K562 treated with DMSO at 1 percent for 12 hours (cell line): Measurements from ENCODE around the gene C4A. TPM values are rescaled to one million over a fixed set of nuclear protein-coding genes. Genes with fewer than 3 reads are reported as not detected.

ENCODE experiments used
- total RNA-seq: library from RNA; unstranded; fragments of 300-600 nt; gene quantifications from 2 replicates; pipeline ENCODE4 v1.2.3, GENCODE V29; 2022; ENCODE audit not compliant: insufficient read depth

The C4A gene
- total RNA-seq, result 1.9 and 6.4 TPM in 2 replicates

DNA sequence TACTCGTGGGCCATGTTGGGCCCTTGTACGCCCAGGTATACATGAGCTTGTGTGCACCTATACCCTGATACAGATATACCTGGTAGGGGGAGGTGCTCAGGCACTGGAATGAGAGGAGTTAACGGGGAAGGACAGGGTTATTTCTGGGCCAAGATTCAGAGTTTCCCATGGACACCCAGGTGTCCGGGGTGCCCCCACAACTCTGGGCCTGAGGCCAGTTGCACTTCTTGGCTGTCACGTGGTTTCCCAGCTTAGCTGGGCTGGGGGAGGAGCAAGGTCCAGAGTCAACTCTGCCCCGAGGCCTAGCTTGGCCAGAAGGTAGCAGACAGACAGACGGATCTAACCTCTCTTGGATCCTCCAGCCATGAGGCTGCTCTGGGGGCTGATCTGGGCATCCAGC, at the start of gene C4A:
C4A (plus strand) TSS at position 314 of the 400 bp plus-strand sequence; CDS start at position 365, 51 bp downstream.

DNA sequence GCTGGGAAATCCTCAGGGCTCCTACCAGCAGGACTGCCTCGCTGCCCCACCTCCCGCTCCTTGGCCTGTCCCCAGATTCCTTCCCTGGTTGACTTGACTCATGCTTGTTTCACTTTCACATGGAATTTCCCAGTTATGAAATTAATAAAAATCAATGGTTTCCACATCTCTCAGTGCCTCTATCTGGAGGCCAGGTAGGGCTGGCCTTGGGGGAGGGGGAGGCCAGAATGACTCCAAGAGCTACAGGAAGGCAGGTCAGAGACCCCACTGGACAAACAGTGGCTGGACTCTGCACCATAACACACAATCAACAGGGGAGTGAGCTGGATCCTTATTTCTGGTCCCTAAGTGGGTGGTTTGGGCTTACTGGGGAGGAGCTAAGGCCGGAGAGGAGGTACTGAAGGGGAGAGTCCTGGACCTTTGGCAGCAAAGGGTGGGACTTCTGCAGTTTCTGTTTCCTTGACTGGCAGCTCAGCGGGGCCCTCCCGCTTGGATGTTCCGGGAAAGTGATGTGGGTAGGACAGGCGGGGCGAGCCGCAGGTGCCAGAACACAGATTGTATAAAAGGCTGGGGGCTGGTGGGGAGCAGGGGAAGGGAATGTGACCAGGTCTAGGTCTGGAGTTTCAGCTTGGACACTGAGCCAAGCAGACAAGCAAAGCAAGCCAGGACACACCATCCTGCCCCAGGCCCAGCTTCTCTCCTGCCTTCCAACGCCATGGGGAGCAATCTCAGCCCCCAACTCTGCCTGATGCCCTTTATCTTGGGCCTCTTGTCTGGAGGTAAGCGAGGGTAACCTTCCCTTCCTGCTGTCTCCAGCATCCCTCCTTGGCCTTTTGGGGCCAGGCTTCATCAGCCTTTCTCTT, 36.1 kb upstream of the C4A start, which contains the start of gene CFB:
CFB (plus strand) TSS at position 589 of the 863 bp plus-strand sequence; CDS start at position 716, 127 bp downstream.

DNA sequence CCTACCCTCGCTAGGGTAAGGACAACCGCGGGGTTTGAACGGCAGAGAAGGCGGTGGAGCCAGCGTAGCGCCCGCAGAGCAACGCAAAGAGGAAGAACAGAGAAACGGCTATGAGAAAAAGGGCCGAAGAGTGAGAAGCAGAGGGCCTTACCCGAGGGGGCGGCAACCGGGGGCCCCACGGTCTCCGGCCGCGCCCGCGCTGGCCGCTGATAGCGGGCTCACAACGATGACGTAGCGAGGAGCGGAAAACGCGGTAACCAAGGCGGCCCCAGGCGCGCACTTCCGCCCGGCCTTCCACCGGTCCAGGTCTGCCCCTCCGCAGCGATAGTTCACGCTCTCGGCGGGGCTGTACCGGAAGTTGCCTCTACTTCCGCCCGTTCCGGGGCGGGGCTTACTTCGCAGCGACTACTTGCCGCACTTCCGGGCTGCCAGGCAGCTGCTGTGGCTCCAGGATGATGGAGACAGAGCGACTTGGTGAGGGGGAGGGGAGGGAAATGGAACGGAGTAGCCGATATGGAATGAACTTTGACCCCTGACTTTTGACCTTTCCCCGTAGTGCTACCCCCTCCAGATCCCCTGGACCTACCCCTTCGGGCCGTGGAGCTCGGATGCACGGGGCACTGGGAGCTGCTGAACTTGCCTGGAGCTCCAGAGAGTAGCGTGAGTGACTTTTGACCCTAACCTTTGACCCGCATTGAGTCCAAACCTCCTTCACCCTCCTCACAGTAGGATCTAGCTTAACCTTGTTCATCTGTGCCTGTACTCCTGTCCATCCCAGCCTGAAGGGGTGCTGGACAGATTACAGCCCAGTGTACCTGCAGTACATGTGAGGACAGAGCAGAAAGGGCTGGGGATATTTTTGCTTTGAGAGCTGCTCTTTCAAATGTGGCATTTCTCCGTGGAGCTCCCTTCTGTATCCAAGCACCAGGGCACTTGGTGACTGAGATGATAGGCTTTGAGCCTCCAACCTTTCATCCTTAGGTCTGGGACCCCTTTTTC, 22.8 kb upstream of the C4A start, which contains the start of the genes NELFE and SKIC2:
NELFE (minus strand) TSS at position 231 of the 999 bp plus-strand sequence. CDS start 525 bp downstream, outside the sequence.
SKIC2 (plus strand) TSS at position 435 of the 999 bp plus-strand sequence; CDS start at position 453, 18 bp downstream.

GRCh38 chr6:31971993-31972708, 9.7 kb upstream of the C4A start, which contains the start of gene DXO:
Gene DXO, minus strand, starts transcription at chr6:31972138. Its CDS starts 463 bp downstream, at chr6:31971675.

GRCh38 chr6:32014547-32014946, 32.7 kb downstream of the C4A start, which contains the start of gene C4B:
Gene C4B, plus strand, starts transcription at chr6:32014795. Its CDS starts 51 bp downstream, at chr6:32014846.

GRCh38 chr6:32037598-32038524, 56.0 kb downstream of the C4A start, which contains the start of gene CYP21A2:
Gene CYP21A2, plus strand, starts transcription at chr6:32038415. Its CDS starts 8 bp downstream, at chr6:32038423.

Other genes with a start within 250 kb of the C4A start
- gene CLIC1, start 245.5 kb upstream of the C4A start, total RNA-seq, result 1,195 and 1,297 TPM in 2 replicates
- 14.8 and 39.6 TPM in 2 replicates for gene MSH5, start 242.1 kb upstream of the C4A start, total RNA-seq
- gene SAPCD1, start 219.4 kb upstream of the C4A start, total RNA-seq, result 6.8 and 8.2 TPM in 2 replicates
- 1.5 and 6.2 TPM in 2 replicates for gene VWA7, start 204.7 kb upstream of the C4A start, total RNA-seq
- 86.3 and 98.8 TPM in 2 replicates for gene VARS1, start 186.3 kb upstream of the C4A start, total RNA-seq
- 150 and 173 TPM in 2 replicates for gene LSM2, start 175.1 kb upstream of the C4A start, total RNA-seq
- 3.4 and 6.2 TPM in 2 replicates for gene HSPA1L, start 166.8 kb upstream of the C4A start, total RNA-seq
- gene HSPA1A, start 166.5 kb upstream of the C4A start, total RNA-seq, result 632 and 775 TPM in 2 replicates
- 409 and 626 TPM in 2 replicates for gene HSPA1B, start 154.3 kb upstream of the C4A start, total RNA-seq
- gene NEU1, start 119.2 kb upstream of the C4A start, total RNA-seq, result 218 and 311 TPM in 2 replicates
- gene SLC44A4, start 103.1 kb upstream of the C4A start, total RNA-seq, result 9.6 and 13.1 TPM in 2 replicates
- gene EHMT2, start 84.4 kb upstream of the C4A start, total RNA-seq, result 62.9 and 90.8 TPM in 2 replicates
- 3.8 and 4.7 TPM in 2 replicates for gene ZBTB12, start 80.0 kb upstream of the C4A start, total RNA-seq
- 8.2 and 11.3 TPM in 2 replicates for gene C2, start 54.3 kb upstream of the C4A start, total RNA-seq
- gene CFB, start 36.0 kb upstream of the C4A start, total RNA-seq, result 1.1 TPM in 1 of 2 replicates, not detected in the other
- 77.2 and 101 TPM in 2 replicates for gene NELFE, start 23.1 kb upstream of the C4A start, total RNA-seq
- 52.5 and 70.7 TPM in 2 replicates for gene SKIC2, start 22.9 kb upstream of the C4A start, total RNA-seq
- gene DXO, start 9.9 kb upstream of the C4A start, total RNA-seq, result 16.1 and 31.2 TPM in 2 replicates
- 3.6 and 5.9 TPM in 2 replicates for gene C4B, start 32.7 kb downstream of the C4A start, total RNA-seq
- 0.72 TPM in 1 of 2 replicates, not detected in the other for gene CYP21A2, start 56.4 kb downstream of the C4A start, total RNA-seq
- 19.3 and 23.3 TPM in 2 replicates for gene TNXB, start 127.3 kb downstream of the C4A start, total RNA-seq
- gene ATF6B, start 146.2 kb downstream of the C4A start, total RNA-seq, result 63.5 and 117 TPM in 2 replicates
- gene FKBPL, start 148.2 kb downstream of the C4A start, total RNA-seq, result 21.4 and 31.3 TPM in 2 replicates
- 3.4 and 11.2 TPM in 2 replicates for gene PRRT1, start 169.9 kb downstream of the C4A start, total RNA-seq
- 31.6 and 41.3 TPM in 2 replicates for gene PPT2, start 172.1 kb downstream of the C4A start, total RNA-seq
- gene EGFL8, start 182.5 kb downstream of the C4A start, total RNA-seq, result 9.4 and 17.1 TPM in 2 replicates
- 99.4 and 156 TPM in 2 replicates for gene AGPAT1, start 194.0 kb downstream of the C4A start, total RNA-seq
- 263 and 302 TPM in 2 replicates for gene RNF5, start 196.3 kb downstream of the C4A start, total RNA-seq
- 5.5 and 8.8 TPM in 2 replicates for gene AGER, start 202.2 kb downstream of the C4A start, total RNA-seq
- 28.1 and 63.5 TPM in 2 replicates for gene PBX2, start 208.1 kb downstream of the C4A start, total RNA-seq
- gene GPSM3, start 210.6 kb downstream of the C4A start, total RNA-seq, result 48.7 and 51.1 TPM in 2 replicates
- 2.4 and 3.7 TPM in 2 replicates for gene NOTCH4, start 242.0 kb downstream of the C4A start, total RNA-seq